Fibroblast of peridontal ligament (primary cell): Measurements from ENCODE around the gene RPAP3.

Experiments
- DNase-seq: peaks from one replicate; pipeline ENCODE4 v3.0.0-alpha.2; 2010; ENCODE audit errors: extremely low read depth

The RPAP3 gene

GRCh38 chr12:47743311-47743860 lies 37.6 kb upstream of the RPAP3 start:
- no peak for DNase-seq

GRCh38 chr12:47742253-47742825 lies 36.5 kb upstream of the RPAP3 start:
- DNase-seq = peak; percentile 31

- DNase-seq = no peak
These were observed 35.5 kb upstream of the RPAP3 start for GRCh38 chr12:47741340-47741703.

DNA sequence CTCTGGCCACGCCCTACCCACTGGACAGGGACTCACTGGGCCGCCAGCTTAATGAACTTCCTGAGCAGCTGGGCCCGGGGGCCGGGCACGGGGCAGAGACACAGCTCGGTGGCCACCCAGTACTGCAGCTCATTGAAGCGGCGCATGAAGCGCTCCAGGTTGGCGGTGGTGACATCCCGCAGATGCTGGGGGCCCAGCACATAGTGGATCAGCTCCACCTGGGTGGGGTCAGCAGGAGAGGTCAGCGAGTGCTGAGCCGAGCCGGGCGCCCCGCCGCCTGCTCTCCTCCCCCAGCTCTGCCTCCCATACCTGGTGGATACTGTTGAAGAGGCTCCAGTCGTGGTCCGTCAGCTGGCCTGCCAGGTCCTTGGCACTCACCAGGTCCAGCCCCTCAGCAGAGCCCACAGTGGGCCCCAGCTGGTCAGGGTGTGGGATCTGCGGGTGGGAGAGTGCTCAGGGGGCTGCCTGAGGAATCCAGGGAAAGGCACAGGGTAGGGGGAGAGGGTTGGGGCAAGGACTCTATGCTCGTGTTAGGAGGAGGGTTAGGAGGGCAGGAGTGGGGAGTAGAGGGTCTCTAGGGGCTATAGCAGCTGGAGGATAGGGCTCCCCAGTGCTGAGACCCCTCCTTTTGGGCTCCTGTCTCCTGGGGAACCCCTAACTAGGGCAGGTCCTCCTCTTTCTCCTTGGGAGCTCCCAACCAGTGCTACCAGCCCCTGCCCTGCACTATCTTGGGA lies 34.9 kb upstream of the RPAP3 start:
- no peak for DNase-seq

- no peak for DNase-seq
These were observed 34.1 kb upstream of the RPAP3 start for GRCh38 chr12:47739979-47740378.

DNA sequence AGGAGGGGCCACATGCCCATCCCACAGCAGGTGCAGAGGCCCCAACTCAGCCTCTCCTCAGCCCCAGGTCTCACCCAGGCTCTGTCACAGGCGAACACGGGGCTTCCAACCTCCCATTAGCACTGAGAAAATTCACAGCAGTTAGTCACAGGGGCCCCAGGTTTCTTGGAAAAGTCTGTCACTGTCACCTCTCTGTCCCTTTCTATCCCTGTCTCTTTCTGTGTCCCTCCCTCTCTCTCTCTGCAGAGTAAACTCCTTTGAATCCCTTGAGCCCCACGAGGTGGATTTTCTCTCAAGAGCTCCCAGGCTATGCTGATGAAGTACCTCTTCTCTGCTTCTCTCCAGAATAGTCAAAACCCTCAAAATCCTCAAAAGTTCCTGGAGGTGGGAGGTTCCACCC lies 33.5 kb upstream of the RPAP3 start:
- no peak for DNase-seq

GRCh38 chr12:47737936-47738594 lies 32.2 kb upstream of the RPAP3 start:
- DNase-seq = no peak

DNA sequence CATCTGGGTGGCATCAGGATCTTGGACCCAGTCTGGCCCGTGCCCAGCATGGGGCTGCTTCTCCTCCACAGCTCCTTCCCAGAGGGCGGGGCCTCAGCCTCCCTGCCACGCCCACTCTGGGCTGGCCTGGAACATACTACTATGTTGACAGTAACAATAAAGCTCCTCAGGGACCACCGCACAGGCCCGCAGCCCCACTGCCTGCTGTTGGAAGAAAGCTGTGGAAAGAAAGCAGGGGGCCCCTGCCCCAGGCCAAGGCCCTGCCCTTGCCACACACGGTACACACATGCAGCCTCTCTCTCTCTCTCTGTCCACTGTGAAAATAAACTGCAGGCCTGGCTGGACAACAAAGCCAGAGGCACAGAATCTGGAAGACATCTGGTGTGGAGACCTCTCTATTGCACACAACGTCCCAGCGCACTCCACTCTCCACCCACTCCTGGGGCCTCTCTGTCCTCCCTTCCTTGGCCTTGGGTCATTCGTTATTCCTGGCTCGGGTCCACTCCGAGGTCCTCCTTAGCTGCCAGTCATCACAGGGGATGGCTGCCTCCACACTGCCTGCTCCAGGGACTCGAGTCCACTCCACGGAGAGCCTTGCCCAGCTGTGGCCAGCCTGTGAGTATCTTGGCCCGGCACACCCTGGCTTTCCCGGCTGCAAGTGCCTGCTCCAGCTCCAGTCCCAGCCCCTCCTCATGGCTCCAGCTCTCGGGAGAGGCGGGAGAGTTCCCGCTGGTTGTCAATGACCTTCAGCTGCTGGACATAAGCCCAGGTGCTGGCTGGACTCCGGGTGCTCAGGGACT lies 31.2 kb upstream of the RPAP3 start:
- DNase-seq = peak; percentile 79

DNA sequence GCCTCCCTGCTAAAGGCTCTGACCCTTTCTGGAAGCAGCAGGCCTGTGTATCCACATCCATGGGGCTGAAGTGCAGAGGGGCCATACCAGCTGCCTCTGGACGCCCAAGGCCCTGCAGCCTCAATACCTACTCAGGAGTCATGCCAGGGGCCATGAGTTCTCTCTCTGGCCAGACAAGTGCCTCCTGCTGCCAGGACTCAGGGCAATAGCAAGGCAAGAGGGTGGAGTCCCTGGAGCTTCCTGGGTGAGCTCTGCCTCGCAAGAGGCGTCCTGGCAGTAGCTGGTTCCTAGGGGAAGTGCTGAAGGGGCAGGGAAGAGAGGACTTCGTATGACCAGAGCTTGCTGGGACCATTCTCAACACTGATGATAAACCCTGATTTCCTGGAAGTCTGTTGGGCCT lies 30.4 kb upstream of the RPAP3 start:
- DNase-seq = no peak

- no peak for DNase-seq
These were observed 29.8 kb upstream of the RPAP3 start for GRCh38 chr12:47735649-47736048.

GRCh38 chr12:47734725-47735480 lies 29.1 kb upstream of the RPAP3 start:
- no peak for DNase-seq

GRCh38 chr12:47733142-47733541 lies 27.3 kb upstream of the RPAP3 start:
- DNase-seq = no peak

DNA sequence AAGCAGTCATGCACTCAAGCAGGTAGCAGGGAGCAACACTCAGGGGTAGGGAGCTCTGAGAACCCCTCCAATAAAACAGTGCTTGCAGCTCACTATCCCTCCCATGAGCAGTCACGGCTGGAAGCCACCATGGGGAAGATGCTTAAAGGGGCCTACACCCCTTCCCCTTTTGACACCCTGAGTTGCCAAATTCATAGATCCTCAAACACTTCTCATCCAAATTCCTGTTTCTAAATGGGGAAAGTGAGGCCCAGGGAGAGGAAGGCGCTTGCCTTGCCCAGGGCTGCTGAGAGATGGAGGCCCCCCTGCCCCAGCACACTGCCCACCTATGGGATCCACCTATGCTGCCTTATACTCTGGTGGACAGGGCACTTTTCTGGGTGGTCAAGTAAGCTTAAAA lies 26.7 kb upstream of the RPAP3 start:
- no peak for DNase-seq

DNA sequence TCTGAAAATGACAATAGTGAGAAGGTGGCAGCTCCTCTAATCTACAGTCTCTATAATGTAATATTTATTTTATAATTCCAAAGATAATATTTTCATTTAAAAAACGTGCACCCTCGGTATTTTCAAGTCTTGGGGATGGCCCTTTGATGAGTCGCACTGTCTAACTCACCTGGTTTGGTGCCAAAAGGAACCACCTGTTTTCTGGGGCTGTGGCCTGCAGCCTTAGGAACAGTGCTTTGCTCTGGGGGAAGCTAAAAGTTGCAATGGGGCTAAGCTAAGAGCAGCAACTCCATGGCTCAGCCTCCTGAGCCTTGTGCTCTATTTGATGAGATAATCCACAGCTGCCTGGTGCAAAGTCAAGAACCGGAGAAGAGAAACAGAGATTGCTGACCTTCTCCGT lies 25.9 kb upstream of the RPAP3 start:
- DNase-seq = no peak

- DNase-seq = peak; percentile 45
These were observed 24.5 kb upstream of the RPAP3 start for GRCh38 chr12:47730341-47730744.

DNA sequence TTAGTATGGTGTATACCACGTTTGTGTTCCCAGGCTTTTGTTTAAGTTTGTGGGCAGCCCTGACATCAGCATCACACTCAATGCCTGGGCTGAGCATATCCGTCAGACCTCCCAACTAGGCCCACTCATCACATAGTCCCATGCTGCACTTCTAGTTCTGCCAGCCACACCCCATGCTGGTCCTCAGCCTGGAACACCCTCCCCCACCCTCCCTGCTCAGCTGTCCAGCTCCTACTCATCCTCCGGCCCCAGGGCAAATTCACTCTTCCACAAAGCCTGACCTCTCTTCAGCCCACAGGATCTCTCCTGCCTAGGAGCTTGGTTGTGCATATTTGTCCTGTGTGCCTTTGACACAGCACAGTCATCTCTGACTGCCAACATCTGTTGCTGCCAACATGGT lies 23.4 kb upstream of the RPAP3 start:
- DNase-seq = peak; percentile 78

GRCh38 chr12:47725893-47726292 lies 20.1 kb upstream of the RPAP3 start:
- peak; percentile 93 for DNase-seq

DNA sequence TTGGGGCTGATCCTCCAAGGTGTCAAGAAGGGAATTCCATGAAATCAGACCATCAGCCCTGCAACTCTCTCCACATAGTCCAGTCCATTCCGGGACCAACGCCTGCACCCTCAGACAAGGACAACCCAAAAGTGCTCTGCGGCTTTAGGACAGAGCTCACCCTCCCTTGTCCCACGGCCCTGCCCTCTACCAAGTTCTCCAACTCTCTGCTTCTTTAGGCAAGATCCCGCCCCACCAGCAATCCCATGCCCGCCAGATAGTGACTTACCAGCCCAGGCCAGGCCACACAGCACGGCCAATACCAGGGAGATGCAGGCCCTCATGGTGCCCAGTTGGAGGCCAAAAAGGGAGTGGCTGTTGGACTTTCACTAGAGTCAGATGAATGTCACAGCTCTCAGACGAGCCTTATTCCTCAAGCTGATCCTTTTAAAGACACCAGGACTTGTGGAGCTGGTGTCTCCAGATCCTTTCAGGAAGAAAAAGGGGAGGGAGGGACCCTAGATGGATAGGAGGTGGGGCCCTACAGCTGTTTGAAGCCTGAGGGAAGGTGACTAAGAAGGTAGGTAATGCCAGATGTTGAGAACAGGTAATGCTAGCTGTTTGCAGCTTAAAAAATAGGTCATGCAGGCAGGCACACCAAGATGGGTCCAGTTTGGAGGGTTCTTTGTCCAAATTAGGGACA lies 19.4 kb upstream of the RPAP3 start, which contains the start of gene ENDOU:
TSS of gene ENDOU (minus strand) at position 400 of the 682 bp plus-strand sequence. CDS start at position 323, 77 bp downstream.
- DNase-seq = no peak

- DNase-seq = no peak
These were observed 17.3 kb upstream of the RPAP3 start for GRCh38 chr12:47722941-47723631.
